ACC112 (cell line): ENCODE data around the gene ACAP2.

ENCODE experiments used
- H2AFZ ChIP-seq: fragments of 200-600 bp; sonication (generic); one replicate; pipeline ENCODE4 v1.6.0; 2017; ENCODE audit warnings: antibody characterized with exemption, low read length; ENCODE audit not compliant: unreplicated experiment
- H3K27ac ChIP-seq: fragments of 200-600 bp; sonication (generic); 2 replicates; pipeline ENCODE4 v1.5.1; 2014; ENCODE audit warnings: low read depth, mild to moderate bottlenecking, antibody characterized with exemption, low read length, moderate library complexity
- H3K27me3 ChIP-seq: fragments of 200-600 bp; sonication (generic); 2 replicates; pipeline ENCODE4 v1.6.1; 2014; ENCODE audit warnings: mild to moderate bottlenecking, antibody characterized with exemption, low read length, moderate library complexity, mixed read lengths; ENCODE audit not compliant: insufficient read depth
- H3K36me3 ChIP-seq: fragments of 200-600 bp; sonication (generic); 2 replicates; pipeline ENCODE4 v1.6.1; 2016; ENCODE audit warnings: mild to moderate bottlenecking, antibody characterized with exemption, low read length, moderate library complexity, mixed read lengths; ENCODE audit not compliant: insufficient read depth
- H3K4me1 ChIP-seq: fragments of 200-600 bp; sonication (generic); one replicate; pipeline ENCODE4 v1.6.1; 2016; ENCODE audit warnings: low read length, mixed read lengths; ENCODE audit not compliant: insufficient read depth, unreplicated experiment, control insufficient read depth
- H3K4me3 ChIP-seq: fragments of 200-600 bp; sonication (generic); 2 replicates; pipeline ENCODE4 v1.5.1; 2014; ENCODE audit warnings: mild to moderate bottlenecking, low read depth, low read length
- H3K79me2 ChIP-seq: fragments of 200-600 bp; sonication (generic); one replicate; pipeline ENCODE4 v1.6.0; 2016; ENCODE audit warnings: low read length; ENCODE audit not compliant: control insufficient read depth, unreplicated experiment, insufficient read depth

Gene ACAP2

GRCh38 chr3:195246581-195246995 is 196.2 kb downstream of the ACAP2 start:
- Histone ChIP-seq H3K4me3 (no peak overlapping the region), H3K4me1 (no peaks in the 10 kb centered on the region), H3K36me3 (no peaks in the 10 kb centered on the region), H3K27ac (no peak overlapping the region), H3K27me3 (no peaks in the 10 kb centered on the region), H2AFZ (no peak overlapping the region), H3K79me2 (peaks cover 18% of the 10 kb centered on the region)

GRCh38 chr3:195245531-195245951 is 197.3 kb downstream of the ACAP2 start:
- no peaks in the 10 kb centered on the region for H3K36me3 ChIP-seq
- no peaks in the 10 kb centered on the region for H3K4me1 ChIP-seq
- peaks cover 9% of the 10 kb centered on the region for H3K79me2 ChIP-seq
- no peak overlapping the region for H2AFZ ChIP-seq
- no peaks in the 10 kb centered on the region for H3K27me3 ChIP-seq
- no peak overlapping the region for H3K4me3 ChIP-seq
- H3K27ac ChIP-seq: no peak overlapping the region

- H2AFZ ChIP-seq: no peak overlapping the region
- H3K27me3 ChIP-seq: no peaks in the 10 kb centered on the region
- peaks cover 4% of the 10 kb centered on the region for H3K79me2 ChIP-seq
- H3K27ac ChIP-seq: no peak overlapping the region
- no peaks in the 10 kb centered on the region for H3K36me3 ChIP-seq
- H3K4me1 ChIP-seq: no peaks in the 10 kb centered on the region
- no peak overlapping the region for H3K4me3 ChIP-seq
Measured at GRCh38 chr3:195241592-195242355, 201.0 kb downstream of the ACAP2 start.

- Histone ChIP-seq H3K27me3 (no peaks in the 10 kb centered on the region), H3K79me2 (peaks cover 4% of the 10 kb centered on the region), H3K27ac (no peak overlapping the region), H3K4me1 (no peaks in the 10 kb centered on the region), H3K36me3 (no peaks in the 10 kb centered on the region), H2AFZ (no peak overlapping the region), H3K4me3 (no peak overlapping the region)
Measured at GRCh38 chr3:195240939-195241338, 201.9 kb downstream of the ACAP2 start.

GRCh38 chr3:195240171-195240701 is 202.6 kb downstream of the ACAP2 start:
- H2AFZ ChIP-seq: no peak overlapping the region
- H3K27ac ChIP-seq: no peak overlapping the region
- peaks cover 4% of the 10 kb centered on the region for H3K79me2 ChIP-seq
- no peaks in the 10 kb centered on the region for H3K36me3 ChIP-seq
- no peaks in the 10 kb centered on the region for H3K27me3 ChIP-seq
- H3K4me3 ChIP-seq: no peak overlapping the region
- H3K4me1 ChIP-seq: no peaks in the 10 kb centered on the region

- Histone ChIP-seq H3K4me1 (no peaks in the 10 kb centered on the region), H3K36me3 (no peaks in the 10 kb centered on the region), H3K4me3 (no peak overlapping the region), H2AFZ (no peak overlapping the region), H3K27me3 (no peaks in the 10 kb centered on the region), H3K27ac (no peak overlapping the region), H3K79me2 (peaks cover 4% of the 10 kb centered on the region)
Measured at GRCh38 chr3:195239121-195239520, 203.7 kb downstream of the ACAP2 start.

GRCh38 chr3:195238586-195239118 is 204.2 kb downstream of the ACAP2 start:
- Histone ChIP-seq H2AFZ (no peak overlapping the region), H3K36me3 (no peaks in the 10 kb centered on the region), H3K4me3 (no peak overlapping the region), H3K4me1 (no peaks in the 10 kb centered on the region), H3K27me3 (no peaks in the 10 kb centered on the region), H3K79me2 (peaks cover 4% of the 10 kb centered on the region), H3K27ac (no peak overlapping the region)

- Histone ChIP-seq H3K27me3 (no peaks in the 10 kb centered on the region), H3K27ac (no peak overlapping the region), H3K4me1 (no peaks in the 10 kb centered on the region), H2AFZ (no peak overlapping the region), H3K4me3 (no peak overlapping the region), H3K79me2 (peaks cover 4% of the 10 kb centered on the region), H3K36me3 (no peaks in the 10 kb centered on the region)
Measured at GRCh38 chr3:195238081-195238571, 204.7 kb downstream of the ACAP2 start.

GRCh38 chr3:195236801-195237570 is 205.8 kb downstream of the ACAP2 start:
- H3K36me3 ChIP-seq: no peaks in the 10 kb centered on the region
- H3K4me3 ChIP-seq: no peak overlapping the region
- H3K4me1 ChIP-seq: no peaks in the 10 kb centered on the region
- no peak overlapping the region for H2AFZ ChIP-seq
- no peaks in the 10 kb centered on the region for H3K27me3 ChIP-seq
- H3K27ac ChIP-seq: no peak overlapping the region
- peaks cover 4% of the 10 kb centered on the region for H3K79me2 ChIP-seq

- Histone ChIP-seq H3K36me3 (no peaks in the 10 kb centered on the region), H3K4me1 (no peaks in the 10 kb centered on the region), H2AFZ (no peak overlapping the region), H3K4me3 (no peak overlapping the region), H3K27me3 (no peaks in the 10 kb centered on the region), H3K27ac (no peak overlapping the region), H3K79me2 (no peaks in the 10 kb centered on the region)
Measured at GRCh38 chr3:195236076-195236798, 206.6 kb downstream of the ACAP2 start.
